DND-41 (cell line): ENCODE results near the gene CDC25B.
A peak's percentile ranks its signal among the peaks of the same experiment; 100 is the strongest.

Experiments used
- ATAC-seq: fragments of 200-7000 bp; cut with Tn5 transposase; 3 replicates; pipeline ENCODE4 v1.9.1; 2021; ENCODE audit warnings: low read depth; ENCODE audit not compliant: insufficient read depth
- DNase-seq: peaks from one replicate; pipeline ENCODE4 v3.0.0-alpha.2; 2020
- H2AFZ ChIP-seq: 2 replicates; pipeline ENCODE4 v1.6.0; 2012; ENCODE audit warnings: low read depth, low read length
- H3K27ac ChIP-seq: 2 replicates; pipeline ENCODE4 v1.5.1; 2012; ENCODE audit warnings: low read length, inconsistent platforms
- H3K27me3 ChIP-seq: fragments of 200-600 bp; sonication (generic); 2 replicates; pipeline ENCODE4 v1.6.0; 2012; ENCODE audit warnings: low read length, mild to moderate bottlenecking, inconsistent platforms; ENCODE audit not compliant: insufficient read depth, poor library complexity
- H3K36me3 ChIP-seq: 2 replicates; pipeline ENCODE4 v1.5.1; 2012; ENCODE audit warnings: low read length, inconsistent platforms; ENCODE audit not compliant: insufficient read depth
- H3K4me1 ChIP-seq: 2 replicates; pipeline ENCODE4 v1.5.1; 2012; ENCODE audit warnings: mild to moderate bottlenecking, low read length; ENCODE audit not compliant: insufficient read depth
- H3K4me2 ChIP-seq: 2 replicates; pipeline ENCODE4 v1.6.0; 2012; ENCODE audit warnings: mild to moderate bottlenecking, moderate library complexity, low read length, inconsistent platforms; ENCODE audit not compliant: insufficient read depth
- H3K4me3 ChIP-seq, 2 experiments: fragments of 200-600 bp in 1 of 2; shearing (Covaris generic) in 1 of 2; 2 replicates each; pipeline ENCODE4 v1.5.1; 2012 to 2016; ENCODE audit warnings: inconsistent platforms in 2 of 2, low read length in 2 of 2, mild to moderate bottlenecking in 2 of 2, low read depth in 1 of 2, moderate library complexity in 1 of 2
- H3K79me2 ChIP-seq: 2 replicates; pipeline ENCODE4 v1.6.0; 2012; ENCODE audit warnings: low read length, inconsistent platforms; ENCODE audit not compliant: insufficient read depth
- H3K9ac ChIP-seq: 2 replicates; pipeline ENCODE4 v1.6.0; 2012; ENCODE audit warnings: low read depth, mild to moderate bottlenecking, inconsistent platforms, low read length, moderate library complexity
- H3K9me3 ChIP-seq: 2 replicates; pipeline ENCODE4 v1.5.1; 2012; ENCODE audit warnings: low read length, moderate library complexity, mild to moderate bottlenecking, inconsistent platforms; ENCODE audit not compliant: insufficient read depth, severe bottlenecking
- H4K20me1 ChIP-seq: 2 replicates; pipeline ENCODE4 v1.6.0; 2012; ENCODE audit warnings: low read length; ENCODE audit not compliant: insufficient read depth
- CTCF ChIP-seq: IDR thresholded peaks from 2 replicates; pipeline ENCODE4 v1.5.1; 2012; ENCODE audit warnings: borderline replicate concordance, low read length, moderate library complexity, mild to moderate bottlenecking; ENCODE audit not compliant: poor library complexity, severe bottlenecking; ENCODE audit errors: extremely low read depth
- EZH2 ChIP-seq: IDR thresholded peaks from 3 replicates; pipeline ENCODE4 v1.6.1; 2012; ENCODE audit warnings: borderline replicate concordance, low read depth, mild to moderate bottlenecking, moderate library complexity, low read length, inconsistent platforms; ENCODE audit not compliant: severe bottlenecking

The CDC25B gene

GRCh38 chr20:3813848-3814581, 17.9 kb downstream of the CDC25B start:
- Histone ChIP-seq H3K27me3 (no peaks in the 10 kb centered on the region), H3K27ac (no peak overlapping the region), H3K79me2 (no peaks in the 10 kb centered on the region), H4K20me1 (no peaks in the 10 kb centered on the region), H3K4me1 (peaks cover 54% of the 10 kb centered on the region), H3K4me2 (no peak overlapping the region), H2AFZ (no peak overlapping the region), H3K36me3 (no peaks in the 10 kb centered on the region), H3K9ac (no peak overlapping the region), H3K9me3 (no peaks in the 10 kb centered on the region), H3K4me3 (no peak overlapping the region)
- DNase-seq (no peak), ATAC-seq (no peak)
- no peak for TF ChIP-seq CTCF
- TF ChIP-seq EZH2, result no peak

- H3K27ac ChIP-seq, result no peak overlapping the region
- H3K9me3 ChIP-seq, result no peaks in the 10 kb centered on the region
- no peak for DNase-seq
- no peak overlapping the region for H2AFZ ChIP-seq
- no peak overlapping the region for H3K9ac ChIP-seq
- no peak for ATAC-seq
- no peaks in the 10 kb centered on the region for H3K36me3 ChIP-seq
- H4K20me1 ChIP-seq, result no peaks in the 10 kb centered on the region
- H3K4me2 ChIP-seq, result no peak overlapping the region
- TF ChIP-seq EZH2, result no peak
- TF ChIP-seq CTCF, result no peak
- H3K4me1 ChIP-seq, result peaks cover 63% of the 10 kb centered on the region
- no peak overlapping the region for H3K4me3 ChIP-seq
- 0 out of 2 replicates have a peak, but pooled peaks cover 3% of the 10 kb centered on the region for H3K79me2 ChIP-seq
- H3K27me3 ChIP-seq, result no peaks in the 10 kb centered on the region
Observed at GRCh38 chr20:3814928-3815495, 18.9 kb downstream of the CDC25B start.

- peaks cover 55% of the 10 kb centered on the region for H3K4me1 ChIP-seq
- H3K4me2 ChIP-seq, result peak overlapping the region; percentile 16; the same call in 1 of the 2 replicates
- H4K20me1 ChIP-seq, result no peaks in the 10 kb centered on the region
- H3K9me3 ChIP-seq, result no peaks in the 10 kb centered on the region
- H3K9ac ChIP-seq, result peak overlapping the region; percentile 17
- ATAC-seq, result peak; percentile 22
- peak overlapping the region; percentile 40 for H2AFZ ChIP-seq
- peaks cover 4% of the 10 kb centered on the region for H3K79me2 ChIP-seq
- no peak overlapping the region for H3K4me3 ChIP-seq
- no peak for TF ChIP-seq CTCF
- no peak for TF ChIP-seq EZH2
- DNase-seq, result peak; percentile 70
- H3K27ac ChIP-seq, result peak overlapping the region; percentile 71
- no peaks in the 10 kb centered on the region for H3K36me3 ChIP-seq
- no peaks in the 10 kb centered on the region for H3K27me3 ChIP-seq
Observed at GRCh38 chr20:3815703-3816315, 19.7 kb downstream of the CDC25B start.
